B cell (primary cell): ENCODE results near the gene BMP6. TPM values are rescaled to one million over a fixed set of nuclear protein-coding genes. Genes with fewer than 3 reads are reported as not detected.

ENCODE experiments used
- ATAC-seq: fragments of 200-7000 bp; cut with Tn5 transposase; one replicate; pipeline ENCODE4 v1.10.0; 2021; ENCODE audit warnings: low read depth, mild to moderate bottlenecking, moderate number of reproducible peaks, moderate library complexity
- CTCF ChIA-PET: fragments of 350-600 bp; sonication (Branson Sonifier 250); formaldehyde crosslinking; loops from one replicate; lab custom pipeline; 2021; ENCODE audit warnings: antibody characterized with exemption, inconsistent platforms; lab: Charles Lee
- POLR2A ChIA-PET: fragments of 350-600 bp; sonication (Branson Sonifier 250); formaldehyde crosslinking; loops from one replicate; lab custom pipeline; 2021; ENCODE audit warnings: antibody characterized with exemption; lab: Charles Lee
- DNase-seq: peaks from one replicate; pipeline ENCODE4 v3.0.0; 2013
- H2AFZ ChIP-seq: 2 replicates; pipeline ENCODE4 v1.6.1; 2012; ENCODE audit warnings: mild to moderate bottlenecking, low read depth, low read length; ENCODE audit not compliant: insufficient read depth, poor library complexity, severe bottlenecking
- H3K27ac ChIP-seq, 2 donors: 1 replicate in 1 of 2; 2 replicates in 1 of 2; pipeline ENCODE4 v1.5.1; 2012 to 2013; ENCODE audit warnings: low read length in 2 of 2, mild to moderate bottlenecking in 2 of 2, moderate library complexity in 1 of 2
- H3K27me3 ChIP-seq, 4 experiments: fragments of 200-600 bp in 1 of 4; sonication (generic) in 1 of 4; replicated peaks in 1 of 4; 1 replicate in 2 of 4; 2 replicates in 2 of 4; pipeline versions ENCODE4 v1.6.1 to v1.7.0; 2013 to 2016; ENCODE audit warnings: low read length in 3 of 4, mild to moderate bottlenecking in 2 of 4, mixed read lengths in 1 of 4, moderate library complexity in 1 of 4; ENCODE audit not compliant: insufficient read depth in 4 of 4, control insufficient read depth in 3 of 4; ENCODE audit errors: control extremely low read depth in 1 of 4
- H3K36me3 ChIP-seq, 2 experiments: replicated peaks in 1 of 2; 1 replicate in 1 of 2; 2 replicates in 1 of 2; pipeline versions ENCODE4 v1.6.1 to v1.7.1; 2013; ENCODE audit warnings: low read length in 1 of 2; ENCODE audit not compliant: insufficient read depth in 2 of 2, control insufficient read depth in 1 of 2; ENCODE audit errors: control extremely low read depth in 1 of 2, extremely low read depth in 1 of 2
- H3K4me1 ChIP-seq, 2 donors: fragments of 200-600 bp in 1 of 2; sonication (generic) in 1 of 2; 1 replicate in 1 of 2; 2 replicates in 1 of 2; pipeline versions ENCODE4 v1.5.1 to v1.6.1; 2013 to 2017; ENCODE audit warnings: low read length in 2 of 2; ENCODE audit not compliant: control insufficient read depth in 2 of 2, insufficient read depth in 2 of 2
- H3K4me2 ChIP-seq: replicated peaks from 2 replicates; pipeline ENCODE3; 2012; ENCODE audit warnings: mild to moderate bottlenecking, low read depth, low read length; ENCODE audit not compliant: poor library complexity, severe bottlenecking
- H3K4me3 ChIP-seq, 5 experiments: fragments of 200-600 bp in 1 of 5; sonication (generic) in 1 of 5; 1 replicate in 3 of 5; 2 replicates in 2 of 5; pipeline versions ENCODE4 v1.5.1 to v1.7.0; 2011 to 2016; ENCODE audit warnings: low read length in 4 of 5, mild to moderate bottlenecking in 4 of 5, low read depth in 2 of 5, control low read depth in 1 of 5, moderate library complexity in 1 of 5; ENCODE audit not compliant: insufficient read depth in 1 of 5; ENCODE audit errors: control extremely low read depth in 1 of 5, extremely low read depth in 1 of 5
- H3K79me2 ChIP-seq: fragments of 200-600 bp; sonication (generic); one replicate; pipeline ENCODE4 v1.6.0; 2016; ENCODE audit warnings: low read length; ENCODE audit not compliant: control insufficient read depth, insufficient read depth
- H3K9ac ChIP-seq: fragments of 200-600 bp; sonication (generic); 2 replicates; pipeline ENCODE4 v1.6.1; 2017; ENCODE audit warnings: mild to moderate bottlenecking, low read length, moderate library complexity
- H3K9me3 ChIP-seq, 3 donors: one replicate each; pipeline versions ENCODE4 v1.6.1 to v1.7.1; 2013; ENCODE audit warnings: low read length in 2 of 3; ENCODE audit not compliant: control insufficient read depth in 2 of 3, insufficient read depth in 1 of 3; ENCODE audit errors: control extremely low read depth in 1 of 3
- H4K20me1 ChIP-seq: 2 replicates; pipeline ENCODE4 v1.6.0; 2012; ENCODE audit warnings: mild to moderate bottlenecking, low read length; ENCODE audit not compliant: insufficient read depth, control insufficient read depth, poor library complexity, severe bottlenecking
- H3K27ac Mint-ChIP-seq: one replicate; pipeline ENCODE4 v1.8.0; 2021; ENCODE audit warnings: mixed read lengths
- H3K27me3 Mint-ChIP-seq: one replicate; pipeline ENCODE4 v1.8.0; 2021; ENCODE audit warnings: mixed read lengths
- H3K4me1 Mint-ChIP-seq: one replicate; pipeline ENCODE4 v1.8.0; 2021; ENCODE audit warnings: mixed read lengths
- H3K4me3 Mint-ChIP-seq: one replicate; pipeline ENCODE4 v1.8.0; 2021; ENCODE audit warnings: mixed read lengths
- H3K9me3 Mint-ChIP-seq: one replicate; pipeline ENCODE4 v1.8.0; 2022; ENCODE audit warnings: mixed read lengths; ENCODE audit not compliant: insufficient read depth
- EZH2 ChIP-seq: IDR thresholded peaks from 2 replicates; pipeline ENCODE4 v1.6.1; 2012; ENCODE audit warnings: borderline replicate concordance, low read depth, mild to moderate bottlenecking, moderate library complexity, low read length; ENCODE audit not compliant: insufficient read depth, poor library complexity, severe bottlenecking
- WGBS: methylation state at CpG from one replicate; pipeline ENCODE4 v1.1.5; 2013; ENCODE audit warnings: missing lambda C conversion rate; ENCODE audit not compliant: insufficient coverage; 5-methylcytosine and 5-hydroxymethylcytosine counted together
- intact Hi-C: fragments of 100-400 bp; cut with micrococcal nuclease; formaldehyde crosslinking; loops from one replicate; pipeline ENCODE4 v1.10.0; 2022
- polyA plus RNA-seq: library from polyadenylated mRNA; depleted of rRNA; stranded (reverse); fragments of >200 nt; gene quantifications from 2 replicates; pipeline ENCODE4 v1.2.3, GENCODE V29; 2012
- total RNA-seq, 2 donors: library from RNA; stranded (reverse); fragments of 120-200 nt in 1 of 2; gene quantifications; 1 replicate in 1 of 2; 2 replicates in 1 of 2; pipeline versions ENCODE4 v1.2.3 to v1.2.4, GENCODE V29; 2013 to 2022
- TF ChIP-seq, protein P1 (sequence below): fragments of 200-600 bp; IDR thresholded peaks from one replicate; pipeline ENCODE4 v1.8.0; 2022; ENCODE audit warnings: antibody characterized with exemption, mild to moderate bottlenecking

BMP6 gene
- total and polyA plus RNA-seq, 2 donors (not counting 1 experiment from before 2014, with no cell fraction given): 0.43 to 2.9 TPM

DNA sequence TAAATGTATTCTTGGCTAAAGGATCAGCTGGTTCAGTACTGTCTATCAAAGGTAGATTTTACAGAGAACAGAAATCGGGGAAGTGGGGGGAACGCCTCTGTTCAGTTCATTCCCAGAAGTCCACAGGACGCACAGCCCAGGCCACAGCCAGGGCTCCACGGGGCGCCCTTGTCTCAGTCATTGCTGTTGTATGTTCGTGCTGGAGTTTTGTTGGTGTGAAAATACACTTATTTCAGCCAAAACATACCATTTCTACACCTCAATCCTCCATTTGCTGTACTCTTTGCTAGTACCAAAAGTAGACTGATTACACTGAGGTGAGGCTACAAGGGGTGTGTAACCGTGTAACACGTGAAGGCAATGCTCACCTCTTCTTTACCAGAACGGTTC is 154.8 kb downstream of the BMP6 start:
- Mint-ChIP-seq H3K9me3 (no peaks in the 10 kb centered on the region), H3K27me3 (no peaks in the 10 kb centered on the region), H3K27ac (no peak overlapping the region), H3K4me1 (no peaks in the 10 kb centered on the region), H3K4me3 (no peak overlapping the region)
- Histone ChIP-seq H3K27ac (no peak overlapping the region), H3K9ac (no peak overlapping the region), H3K4me3 (no peak overlapping the region), H3K4me1 (no peaks in the 10 kb centered on the region), H2AFZ (no peak overlapping the region), H3K4me2 (no peak overlapping the region), H3K9me3 (no peaks in the 10 kb centered on the region), H3K27me3 (no peaks in the 10 kb centered on the region), H3K79me2 (no peaks in the 10 kb centered on the region), H4K20me1 (no peaks in the 10 kb centered on the region), H3K36me3 (peaks cover 2 to 61% of the 10 kb centered on the region in 2 experiments)
- TF ChIP-seq EZH2: no peak
- TF ChIP-seq, protein P1, sequence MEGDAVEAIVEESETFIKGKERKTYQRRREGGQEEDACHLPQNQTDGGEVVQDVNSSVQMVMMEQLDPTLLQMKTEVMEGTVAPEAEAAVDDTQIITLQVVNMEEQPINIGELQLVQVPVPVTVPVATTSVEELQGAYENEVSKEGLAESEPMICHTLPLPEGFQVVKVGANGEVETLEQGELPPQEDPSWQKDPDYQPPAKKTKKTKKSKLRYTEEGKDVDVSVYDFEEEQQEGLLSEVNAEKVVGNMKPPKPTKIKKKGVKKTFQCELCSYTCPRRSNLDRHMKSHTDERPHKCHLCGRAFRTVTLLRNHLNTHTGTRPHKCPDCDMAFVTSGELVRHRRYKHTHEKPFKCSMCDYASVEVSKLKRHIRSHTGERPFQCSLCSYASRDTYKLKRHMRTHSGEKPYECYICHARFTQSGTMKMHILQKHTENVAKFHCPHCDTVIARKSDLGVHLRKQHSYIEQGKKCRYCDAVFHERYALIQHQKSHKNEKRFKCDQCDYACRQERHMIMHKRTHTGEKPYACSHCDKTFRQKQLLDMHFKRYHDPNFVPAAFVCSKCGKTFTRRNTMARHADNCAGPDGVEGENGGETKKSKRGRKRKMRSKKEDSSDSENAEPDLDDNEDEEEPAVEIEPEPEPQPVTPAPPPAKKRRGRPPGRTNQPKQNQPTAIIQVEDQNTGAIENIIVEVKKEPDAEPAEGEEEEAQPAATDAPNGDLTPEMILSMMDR: no peak
- 100% methylated on average over 3 of the region's 9 CpGs for WGBS
- DNase-seq (no peak), ATAC-seq (no peak)
- ChIA-PET POLR2A (no interaction called here), CTCF (no interaction called here)
- intact Hi-C loops: no loop called here

DNA sequence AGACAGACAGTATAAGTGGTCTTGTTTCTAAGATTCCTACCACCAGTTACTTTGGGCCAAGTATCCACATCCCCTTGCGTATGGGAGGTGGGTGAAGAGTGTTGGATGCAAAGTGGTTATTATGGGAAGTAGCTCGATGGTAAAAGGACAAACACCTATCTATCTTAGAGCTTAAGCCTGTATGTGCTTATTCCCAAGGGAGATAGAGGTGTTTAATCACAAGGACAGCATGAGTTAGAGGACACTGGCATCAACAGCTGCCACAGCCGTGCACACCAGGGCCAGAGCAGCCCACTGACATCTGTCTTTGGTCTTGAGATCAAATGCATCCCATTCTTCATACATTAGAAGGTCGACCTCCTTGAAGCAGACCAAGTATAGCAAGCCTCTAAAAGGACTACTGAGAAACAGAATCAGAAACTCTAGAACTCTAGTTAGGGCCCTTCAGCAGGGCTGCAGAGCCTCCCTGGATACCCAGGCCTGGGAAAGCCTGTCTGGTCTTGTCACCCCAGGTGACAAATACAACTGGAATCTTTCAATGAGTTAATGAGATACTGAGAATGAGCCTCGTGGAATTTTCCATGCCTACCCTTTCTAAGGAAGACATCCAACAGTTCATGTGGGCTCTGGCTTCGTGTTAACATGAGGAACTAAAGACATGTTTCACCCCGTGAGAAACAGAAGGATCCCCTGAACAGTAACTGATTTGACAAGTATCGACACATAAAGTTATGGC is 156.0 kb downstream of the BMP6 start:
- no peak for DNase-seq
- Histone ChIP-seq H3K36me3 (peaks cover 2 to 73% of the 10 kb centered on the region in 2 experiments), H4K20me1 (peaks cover 3% of the 10 kb centered on the region), H3K4me3 (no peak overlapping the region), H2AFZ (no peak overlapping the region), H3K4me1 (no peaks in the 10 kb centered on the region), H3K27ac (no peak overlapping the region), H3K79me2 (no peaks in the 10 kb centered on the region), H3K9ac (no peak overlapping the region), H3K9me3 (no peaks in the 10 kb centered on the region), H3K4me2 (no peak overlapping the region), H3K27me3 (no peaks in the 10 kb centered on the region)
- ChIA-PET CTCF (no interaction called here), POLR2A (interaction anchor here (0.6 kb wide), 1 partner anchor 25 kb away, joined by 3 read pairs; no protein-coding TSS in a partner anchor)
- intact Hi-C loops: no loop called here
- ATAC-seq: no peak
- H3K27me3 Mint-ChIP-seq: no peaks in the 10 kb centered on the region
- H3K9me3 Mint-ChIP-seq: no peaks in the 10 kb centered on the region
- no peaks in the 10 kb centered on the region for H3K4me1 Mint-ChIP-seq
- TF ChIP-seq EZH2: no peak
- TF ChIP-seq, protein P1: no peak
- H3K27ac Mint-ChIP-seq: no peak overlapping the region
- no peak overlapping the region for H3K4me3 Mint-ChIP-seq
- WGBS: 98% methylated on average over 6 of the region's 8 CpGs
